HepG2 (cell line): Measurements from ENCODE around the gene GCLC. TPM values are rescaled to one million over a fixed set of nuclear protein-coding genes. Genes with fewer than 3 reads are reported as not detected.

Source experiments
- BRCA1 ChIP-seq: sonication (generic); formaldehyde crosslinking; IDR thresholded peaks from 2 replicates; pipeline ENCODE4 v1.4.0; 2020; ENCODE audit warnings: missing genetic modification reagents
- FLYWCH1 ChIP-seq: sonication (generic); formaldehyde crosslinking; IDR thresholded peaks from 2 replicates; pipeline ENCODE4 v1.8.1; 2023; ENCODE audit warnings: mild to moderate bottlenecking, missing genetic modification reagents
- HOXA7 ChIP-seq: sonication (generic); formaldehyde crosslinking; IDR thresholded peaks from 2 replicates; pipeline ENCODE4 v1.8.1; 2022; ENCODE audit warnings: mild to moderate bottlenecking, missing genetic modification reagents, moderate library complexity
- KAT8 ChIP-seq: IDR thresholded peaks from 2 replicates; pipeline ENCODE4 v1.6.1; 2016; ENCODE audit warnings: missing genetic modification reagents, missing compliant biosample characterization
- MLLT10 ChIP-seq: sonication (generic); formaldehyde crosslinking; IDR thresholded peaks from 2 replicates; pipeline ENCODE4 v1.4.0; 2020; ENCODE audit warnings: missing genetic modification reagents
- MXD1 ChIP-seq: sonication (generic); formaldehyde crosslinking; IDR thresholded peaks from 2 replicates; pipeline ENCODE4 v1.4.0; 2020; ENCODE audit warnings: mild to moderate bottlenecking, missing genetic modification reagents
- NCOR1 ChIP-seq: fragments of 200-600 bp; sonication (generic); IDR thresholded peaks from 2 replicates; pipeline ENCODE4 v1.7.0; 2017; ENCODE audit warnings: antibody characterized with exemption, low read length, borderline replicate concordance
- PRPF4 ChIP-seq: fragments of 200-400 bp; formaldehyde crosslinking; IDR thresholded peaks from 2 replicates; pipeline ENCODE4 v1.6.1; 2016; ENCODE audit warnings: low read length, low read depth; ENCODE audit not compliant: poor library complexity, severe bottlenecking
- SMAD3 ChIP-seq: sonication (generic); formaldehyde crosslinking; IDR thresholded peaks from 2 replicates; pipeline ENCODE4 v1.4.0; 2020; ENCODE audit warnings: missing genetic modification reagents
- YY1 ChIP-seq: IDR thresholded peaks from 2 replicates; pipeline ENCODE4 v1.6.1; 2011; ENCODE audit warnings: low read length, low read depth, moderate library complexity, mild to moderate bottlenecking; ENCODE audit not compliant: insufficient read depth, insufficient replicate concordance
- ZNF180 ChIP-seq: sonication (generic); formaldehyde crosslinking; IDR thresholded peaks from 2 replicates; pipeline ENCODE4 v1.4.0; 2020; ENCODE audit warnings: low read depth, missing genetic modification reagents, borderline replicate concordance
- ZNF274 ChIP-seq: sonication (generic); formaldehyde crosslinking; IDR thresholded peaks from 2 replicates; pipeline ENCODE4 v1.5.1; 2020; ENCODE audit warnings: mild to moderate bottlenecking, missing genetic modification reagents
- ZNF792 ChIP-seq: IDR thresholded peaks from 2 replicates; pipeline ENCODE4 v1.6.1; 2016
- ZSCAN29 ChIP-seq: sonication (generic); formaldehyde crosslinking; conservative IDR thresholded peaks from 2 replicates; pipeline ENCODE4 v1.4.0; 2020; ENCODE audit warnings: mild to moderate bottlenecking, missing genetic modification reagents
- polyA plus RNA-seq, 8 experiments: library from polyadenylated mRNA; depleted of rRNA in 3 of 8; stranded (reverse) in 7 of 8; unstranded in 1 of 8; fragments of >200 nt; fragmentation: Illumina TruSeq in 4 of 8; extraction: Trizol in 4 of 8; gene quantifications; 2 replicates each; pipeline versions ENCODE4 v1.2.1 to v1.2.3, GENCODE V29; 2011 to 2016; ENCODE audit warnings: low read depth in 4 of 8, missing spikeins in 1 of 8, mixed read lengths in 1 of 8; ENCODE audit not compliant: insufficient read depth in 1 of 8
- total RNA-seq, 5 experiments: library from RNA; depleted of rRNA; stranded (reverse); fragments of >200 nt; fragmentation: Illumina TruSeq; extraction: Trizol; gene quantifications; 2 replicates each; pipeline ENCODE4 v1.2.3, GENCODE V29; 2016; ENCODE audit warnings: low read depth in 1 of 5
- TF ChIP-seq, protein P1 (sequence below): sonication (generic); formaldehyde crosslinking; IDR thresholded peaks from 2 replicates; pipeline ENCODE4 v1.8.1; 2023; ENCODE audit warnings: mild to moderate bottlenecking, missing genetic modification reagents, borderline replicate concordance
- TF ChIP-seq, protein P2 (sequence below): sonication (generic); formaldehyde crosslinking; conservative IDR thresholded peaks from 2 replicates; pipeline ENCODE4 v1.4.0; 2020; ENCODE audit warnings: missing genetic modification reagents
- TF ChIP-seq, protein P3 (sequence below): sonication (generic); formaldehyde crosslinking; IDR thresholded peaks from 2 replicates; pipeline ENCODE4 v1.9.0; 2022; ENCODE audit warnings: missing genetic modification reagents, mild to moderate bottlenecking, borderline replicate concordance
- TF ChIP-seq, protein P4 (sequence below): sonication (generic); formaldehyde crosslinking; IDR thresholded peaks from 2 replicates; pipeline ENCODE4 v1.4.0; 2020; ENCODE audit warnings: mild to moderate bottlenecking, missing genetic modification reagents
- TF ChIP-seq, protein P5 (sequence below): IDR thresholded peaks from 2 replicates; pipeline ENCODE4 v1.6.1; 2018; ENCODE audit warnings: missing genetic modification reagents

GCLC gene
- total and polyA plus RNA-seq, 2 of the 13 experiments (the other 11 are each of a cell fraction or from before 2014, with no cell fraction given), result 35.3 to 84.6 TPM

- TF ChIP-seq, protein P1, sequence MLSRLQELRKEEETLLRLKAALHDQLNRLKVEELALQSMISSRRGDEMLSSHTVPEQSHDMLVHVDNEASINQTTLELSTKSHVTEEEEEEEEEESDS (CRISPR knock-in tag), result peak; percentile 66; the same call in 1 of the 2 replicates
- TF ChIP-seq HOXA7 (CRISPR knock-in tag) (no peak; the same call in 1 of the 2 replicates), ZNF180 (peak; percentile 84; the same call in 1 of the 2 replicates), ZSCAN29 (CRISPR knock-in tag) (peak; percentile 96; the same call in 1 of the 2 replicates), MLLT10 (CRISPR knock-in tag) (no peak), ZNF792 (CRISPR knock-in tag) (peak; percentile 71; the same call in 1 of the 2 replicates), YY1 (peak; percentile 88), KAT8 (CRISPR knock-in tag) (peak; percentile 94), BRCA1 (CRISPR knock-in tag) (peak; percentile 95), MXD1 (CRISPR knock-in tag) (peak; percentile 92), PRPF4 (no peak), FLYWCH1 (CRISPR knock-in tag) (no peak), NCOR1 (peak; percentile 91), SMAD3 (CRISPR knock-in tag) (peak; percentile 37; the same call in 1 of the 2 replicates), ZNF274 (peak; percentile 98)
- TF ChIP-seq, protein P2, sequence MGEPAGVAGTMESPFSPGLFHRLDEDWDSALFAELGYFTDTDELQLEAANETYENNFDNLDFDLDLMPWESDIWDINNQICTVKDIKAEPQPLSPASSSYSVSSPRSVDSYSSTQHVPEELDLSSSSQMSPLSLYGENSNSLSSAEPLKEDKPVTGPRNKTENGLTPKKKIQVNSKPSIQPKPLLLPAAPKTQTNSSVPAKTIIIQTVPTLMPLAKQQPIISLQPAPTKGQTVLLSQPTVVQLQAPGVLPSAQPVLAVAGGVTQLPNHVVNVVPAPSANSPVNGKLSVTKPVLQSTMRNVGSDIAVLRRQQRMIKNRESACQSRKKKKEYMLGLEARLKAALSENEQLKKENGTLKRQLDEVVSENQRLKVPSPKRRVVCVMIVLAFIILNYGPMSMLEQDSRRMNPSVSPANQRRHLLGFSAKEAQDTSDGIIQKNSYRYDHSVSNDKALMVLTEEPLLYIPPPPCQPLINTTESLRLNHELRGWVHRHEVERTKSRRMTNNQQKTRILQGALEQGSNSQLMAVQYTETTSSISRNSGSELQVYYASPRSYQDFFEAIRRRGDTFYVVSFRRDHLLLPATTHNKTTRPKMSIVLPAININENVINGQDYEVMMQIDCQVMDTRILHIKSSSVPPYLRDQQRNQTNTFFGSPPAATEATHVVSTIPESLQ, result no peak
- TF ChIP-seq, protein P3, sequence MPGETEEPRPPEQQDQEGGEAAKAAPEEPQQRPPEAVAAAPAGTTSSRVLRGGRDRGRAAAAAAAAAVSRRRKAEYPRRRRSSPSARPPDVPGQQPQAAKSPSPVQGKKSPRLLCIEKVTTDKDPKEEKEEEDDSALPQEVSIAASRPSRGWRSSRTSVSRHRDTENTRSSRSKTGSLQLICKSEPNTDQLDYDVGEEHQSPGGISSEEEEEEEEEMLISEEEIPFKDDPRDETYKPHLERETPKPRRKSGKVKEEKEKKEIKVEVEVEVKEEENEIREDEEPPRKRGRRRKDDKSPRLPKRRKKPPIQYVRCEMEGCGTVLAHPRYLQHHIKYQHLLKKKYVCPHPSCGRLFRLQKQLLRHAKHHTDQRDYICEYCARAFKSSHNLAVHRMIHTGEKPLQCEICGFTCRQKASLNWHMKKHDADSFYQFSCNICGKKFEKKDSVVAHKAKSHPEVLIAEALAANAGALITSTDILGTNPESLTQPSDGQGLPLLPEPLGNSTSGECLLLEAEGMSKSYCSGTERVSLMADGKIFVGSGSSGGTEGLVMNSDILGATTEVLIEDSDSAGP (CRISPR knock-in tag), result peak; percentile 98
- TF ChIP-seq, protein P4, sequence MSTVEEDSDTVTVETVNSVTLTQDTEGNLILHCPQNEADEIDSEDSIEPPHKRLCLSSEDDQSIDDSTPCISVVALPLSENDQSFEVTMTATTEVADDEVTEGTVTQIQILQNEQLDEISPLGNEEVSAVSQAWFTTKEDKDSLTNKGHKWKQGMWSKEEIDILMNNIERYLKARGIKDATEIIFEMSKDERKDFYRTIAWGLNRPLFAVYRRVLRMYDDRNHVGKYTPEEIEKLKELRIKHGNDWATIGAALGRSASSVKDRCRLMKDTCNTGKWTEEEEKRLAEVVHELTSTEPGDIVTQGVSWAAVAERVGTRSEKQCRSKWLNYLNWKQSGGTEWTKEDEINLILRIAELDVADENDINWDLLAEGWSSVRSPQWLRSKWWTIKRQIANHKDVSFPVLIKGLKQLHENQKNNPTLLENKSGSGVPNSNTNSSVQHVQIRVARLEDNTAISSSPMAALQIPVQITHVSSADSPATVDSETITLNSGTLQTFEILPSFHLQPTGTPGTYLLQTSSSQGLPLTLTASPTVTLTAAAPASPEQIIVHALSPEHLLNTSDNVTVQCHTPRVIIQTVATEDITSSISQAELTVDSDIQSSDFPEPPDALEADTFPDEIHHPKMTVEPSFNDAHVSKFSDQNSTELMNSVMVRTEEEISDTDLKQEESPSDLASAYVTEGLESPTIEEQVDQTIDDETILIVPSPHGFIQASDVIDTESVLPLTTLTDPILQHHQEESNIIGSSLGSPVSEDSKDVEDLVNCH (CRISPR knock-in tag), result no peak
- TF ChIP-seq, protein P5, sequence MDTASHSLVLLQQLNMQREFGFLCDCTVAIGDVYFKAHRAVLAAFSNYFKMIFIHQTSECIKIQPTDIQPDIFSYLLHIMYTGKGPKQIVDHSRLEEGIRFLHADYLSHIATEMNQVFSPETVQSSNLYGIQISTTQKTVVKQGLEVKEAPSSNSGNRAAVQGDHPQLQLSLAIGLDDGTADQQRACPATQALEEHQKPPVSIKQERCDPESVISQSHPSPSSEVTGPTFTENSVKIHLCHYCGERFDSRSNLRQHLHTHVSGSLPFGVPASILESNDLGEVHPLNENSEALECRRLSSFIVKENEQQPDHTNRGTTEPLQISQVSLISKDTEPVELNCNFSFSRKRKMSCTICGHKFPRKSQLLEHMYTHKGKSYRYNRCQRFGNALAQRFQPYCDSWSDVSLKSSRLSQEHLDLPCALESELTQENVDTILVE, result peak; percentile 93
Measured at GRCh38 chr6:53547811-53548496, 3.1 kb upstream of the GCLC start (continued).
